NCI-H187 treated with DMSO at 0.1 percent for 48 hours (cell line): ENCODE results near the gene OR1M1.
"Not testable (repeated sequence)": the region's sequence is repeated elsewhere in the genome, so short reads cannot be mapped to it uniquely, and the experiment has no call there.

Source experiments
- DNase-seq: peaks from one replicate; lab custom pipeline; 2025; lab: John Stamatoyannopoulos, UW

The OR1M1 gene, protein sequence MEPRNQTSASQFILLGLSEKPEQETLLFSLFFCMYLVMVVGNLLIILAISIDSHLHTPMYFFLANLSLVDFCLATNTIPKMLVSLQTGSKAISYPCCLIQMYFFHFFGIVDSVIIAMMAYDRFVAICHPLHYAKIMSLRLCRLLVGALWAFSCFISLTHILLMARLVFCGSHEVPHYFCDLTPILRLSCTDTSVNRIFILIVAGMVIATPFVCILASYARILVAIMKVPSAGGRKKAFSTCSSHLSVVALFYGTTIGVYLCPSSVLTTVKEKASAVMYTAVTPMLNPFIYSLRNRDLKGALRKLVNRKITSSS

DNA sequence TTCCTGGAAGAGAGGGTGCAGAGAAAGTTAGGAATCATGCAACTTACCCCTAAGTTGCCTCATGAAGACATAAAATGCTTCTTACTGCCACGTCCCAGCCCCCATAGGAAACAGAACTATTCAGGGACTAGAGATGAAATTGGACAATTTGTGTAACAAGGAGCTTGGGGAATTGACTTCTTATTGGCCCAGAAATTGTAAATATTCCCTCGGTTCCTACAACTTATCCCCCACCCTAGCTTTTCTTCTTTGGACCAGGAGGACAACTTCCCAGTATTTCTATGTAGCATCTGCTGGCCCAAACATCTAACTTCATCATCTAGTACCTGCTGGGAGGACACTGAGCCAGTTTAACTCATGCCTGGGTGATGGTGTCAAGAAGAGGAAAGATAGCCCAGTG lies at the start of gene OR1M1:
OR1M1 (plus strand) TSS at position 301 of the 400 bp plus-strand sequence. CDS start 6,184 bp downstream, outside the sequence.
- no peak for DNase-seq

DNA sequence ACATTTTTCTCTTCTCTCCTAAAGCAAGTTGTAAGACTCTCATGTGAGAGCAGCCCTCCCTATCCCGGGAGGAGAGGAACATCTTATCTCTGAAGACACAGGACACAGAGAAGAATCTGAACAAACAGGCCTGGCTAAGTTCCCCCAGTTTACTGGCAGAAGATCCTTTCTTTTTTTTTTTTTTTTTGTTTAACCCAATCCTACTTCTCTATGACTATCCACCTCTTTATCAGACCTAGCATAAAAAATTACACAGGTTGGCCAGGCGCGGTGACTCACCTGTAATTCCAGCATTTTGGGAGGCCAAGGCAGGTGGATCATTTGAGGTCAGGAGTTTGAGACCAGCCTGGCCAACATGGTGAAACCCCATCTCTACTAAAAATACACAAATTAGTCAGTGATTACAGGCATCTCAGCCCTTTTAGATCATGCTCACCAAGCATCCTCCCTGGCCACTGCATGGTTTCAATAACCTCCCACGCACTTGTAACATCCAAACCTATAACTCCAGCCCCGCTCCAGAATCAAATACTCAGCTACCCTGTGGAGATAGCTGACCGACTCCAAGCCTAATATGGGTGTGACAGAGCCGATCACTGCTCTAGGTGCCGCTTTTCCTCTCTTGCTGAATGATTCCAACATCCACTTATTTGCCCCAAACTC lies 49.3 kb upstream of the OR1M1 start:
- no peak for DNase-seq

DNA sequence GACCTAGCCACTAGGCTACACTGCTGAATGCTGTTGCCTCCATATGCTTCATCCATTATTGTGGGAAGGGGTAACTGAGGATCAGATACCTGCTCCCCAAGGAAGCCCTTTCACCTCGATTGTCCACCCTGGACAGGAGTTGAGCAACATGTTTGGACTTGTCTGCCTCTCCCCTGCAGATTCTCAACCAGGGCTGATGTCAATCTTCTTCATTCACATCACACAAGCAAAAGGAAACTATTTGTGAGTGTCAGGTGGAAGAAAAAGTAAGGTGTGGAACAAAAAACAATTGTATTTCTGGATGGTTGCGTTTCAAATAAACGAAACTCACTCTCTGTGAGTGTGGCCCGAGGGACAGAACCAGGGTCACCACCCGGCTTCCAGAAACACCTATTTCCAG lies 47.1 kb upstream of the OR1M1 start:
- no peak for DNase-seq

DNA sequence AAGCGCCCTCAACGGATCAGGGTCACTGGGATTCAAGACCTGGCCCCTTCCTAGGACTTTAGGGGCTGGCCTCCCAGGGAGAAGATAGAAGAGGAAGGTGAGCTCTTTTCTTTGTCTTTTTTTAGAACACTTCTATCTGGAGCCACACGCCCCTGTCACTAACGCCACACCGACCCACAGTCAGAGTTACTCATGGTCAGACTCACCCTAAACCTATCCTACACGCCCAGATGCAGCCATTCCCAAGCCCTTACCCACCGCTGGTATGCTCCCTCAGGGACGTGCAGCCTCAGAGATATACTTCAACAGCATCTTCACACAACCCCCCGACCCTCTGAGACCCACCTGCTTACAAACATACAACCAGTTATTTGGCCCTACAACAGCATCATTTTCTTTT lies 46.7 kb upstream of the OR1M1 start:
- no peak for DNase-seq

DNA sequence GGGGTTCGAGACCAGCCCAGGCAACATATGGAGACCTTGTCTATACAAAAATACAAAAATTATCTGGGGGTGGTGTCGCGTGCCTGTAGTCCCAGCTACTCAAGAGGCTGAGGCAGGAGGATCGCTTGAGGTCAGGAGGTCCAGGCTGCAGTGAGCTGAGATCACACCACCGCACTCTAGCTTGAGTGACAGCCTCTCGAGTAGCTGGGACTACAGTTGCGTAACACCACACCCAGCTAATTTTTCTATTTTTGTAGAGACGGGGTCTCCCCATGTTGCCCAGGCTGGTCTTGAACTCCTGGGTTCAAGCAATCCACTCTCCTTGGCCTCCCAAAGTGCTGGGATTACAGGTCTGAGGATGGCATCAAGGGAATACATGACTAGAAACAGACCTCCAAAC lies 45.8 kb upstream of the OR1M1 start:
- DNase-seq, result no peak

DNA sequence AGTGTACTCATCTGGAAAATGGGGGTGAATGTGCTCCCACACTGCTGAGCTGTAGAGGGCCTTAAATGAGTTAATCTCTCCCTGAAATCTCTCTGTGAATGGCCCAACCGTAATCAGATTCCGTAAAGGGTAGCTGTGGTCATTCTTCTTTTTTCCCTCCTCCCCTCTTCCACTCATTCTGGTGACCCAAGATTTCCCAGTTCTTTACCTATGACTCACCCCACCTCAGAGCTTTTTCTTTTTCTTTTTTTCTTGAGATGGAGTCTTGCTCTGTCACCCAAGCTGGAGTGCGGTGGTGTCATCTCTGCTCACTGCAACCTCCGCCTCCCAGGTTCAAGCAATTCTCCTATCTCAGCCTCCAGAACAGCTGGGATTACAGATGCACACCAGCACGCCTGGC lies 43.3 kb upstream of the OR1M1 start:
- no peak for DNase-seq

DNA sequence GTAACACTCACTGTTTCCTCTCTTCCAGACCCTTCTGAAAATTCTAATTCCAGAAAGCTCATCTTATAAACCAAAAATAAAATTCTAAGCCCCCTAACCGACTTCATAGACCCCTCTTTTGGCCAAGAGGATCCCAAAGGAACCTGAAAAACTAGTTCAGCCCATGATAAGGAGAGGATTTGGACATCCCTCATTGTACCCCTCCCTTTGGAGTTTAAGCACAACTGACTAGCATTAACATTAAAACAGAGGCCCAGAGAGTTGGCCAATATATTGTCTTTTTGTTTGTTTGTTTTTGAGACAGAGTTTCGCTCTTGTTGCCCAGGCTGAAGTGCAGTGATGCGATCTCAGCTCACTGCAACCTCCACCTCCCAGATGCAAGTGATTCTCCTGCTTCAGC lies 42.4 kb upstream of the OR1M1 start:
- no peak for DNase-seq

DNA sequence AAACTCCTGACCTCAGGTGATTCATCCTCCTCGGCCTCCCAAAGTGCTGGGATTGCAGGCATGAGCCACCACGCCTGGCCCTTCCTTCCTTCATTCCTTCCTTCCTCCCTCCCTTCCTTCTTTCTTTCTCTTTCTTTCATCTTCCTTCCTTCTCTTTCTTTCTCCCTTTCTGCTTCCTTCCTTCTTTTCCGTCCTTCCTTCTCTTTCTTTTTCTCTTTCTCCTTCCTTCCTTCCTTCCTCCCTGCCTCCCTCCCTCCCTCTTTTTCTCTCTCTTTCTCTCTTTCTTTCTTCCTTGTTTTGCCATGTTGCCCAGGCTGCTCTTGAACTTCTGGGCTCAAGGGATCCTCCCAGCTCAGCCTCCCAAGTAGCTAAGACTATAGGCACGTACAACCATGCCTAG lies 40.2 kb upstream of the OR1M1 start:
- no peak for DNase-seq

DNA sequence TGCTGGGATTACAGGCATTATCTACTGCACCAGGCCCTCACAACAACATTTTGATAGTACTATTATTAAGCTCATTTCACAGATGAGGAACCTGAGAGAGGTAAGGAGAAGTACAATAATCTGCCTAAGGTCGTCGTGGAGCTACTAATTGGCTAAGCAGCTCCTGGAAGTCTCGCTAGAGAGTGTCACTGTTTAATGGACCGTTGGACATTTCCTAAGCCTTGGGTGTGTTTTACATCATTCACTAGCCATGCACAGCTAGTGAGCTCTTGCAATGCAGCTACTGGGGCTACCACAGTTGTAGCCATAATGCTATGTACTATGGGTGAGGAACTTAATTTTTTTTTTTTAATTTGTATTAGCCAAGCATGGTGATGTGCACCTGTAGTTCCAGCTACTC lies 34.0 kb upstream of the OR1M1 start:
- DNase-seq, result no peak

DNA sequence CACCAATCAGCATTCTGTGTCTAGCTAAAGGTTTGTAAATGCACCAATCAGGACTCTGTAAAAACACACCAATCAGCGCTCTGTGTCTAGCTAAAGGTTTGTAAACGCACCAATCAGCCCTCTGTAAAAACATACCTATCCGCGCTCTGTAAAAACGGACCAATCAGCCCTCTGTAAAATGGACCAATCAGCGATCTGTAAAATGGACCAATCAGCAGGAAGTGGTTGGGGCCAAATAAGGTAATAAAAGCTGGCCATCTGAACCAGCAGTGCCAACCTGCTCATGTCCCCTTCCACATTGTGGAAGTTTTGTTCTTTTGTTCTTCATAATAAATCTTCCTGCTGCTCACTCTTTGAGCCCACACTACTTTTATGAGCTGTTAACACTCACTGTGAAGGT lies 33.2 kb upstream of the OR1M1 start:
- DNase-seq, result not testable (repeated sequence)

DNA sequence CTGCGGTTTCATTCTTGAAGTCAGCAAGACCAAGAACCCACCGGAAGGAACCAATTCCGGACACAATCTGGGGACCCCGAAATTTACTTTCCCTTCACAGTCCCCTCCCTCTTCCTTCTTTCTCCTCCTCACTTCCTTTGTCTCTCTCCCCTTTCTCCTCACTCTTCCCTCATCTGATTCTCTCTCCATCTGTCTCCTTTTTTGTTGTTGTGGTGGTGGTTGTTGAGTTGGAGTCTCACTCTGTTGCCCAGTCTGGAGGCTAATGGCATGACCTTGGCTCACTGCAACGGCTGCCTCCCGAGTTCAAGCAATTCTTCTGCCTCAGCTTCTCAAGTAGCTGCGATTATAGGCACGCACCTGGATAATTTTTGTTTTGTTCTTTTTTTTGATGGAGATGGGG lies 32.7 kb upstream of the OR1M1 start:
- DNase-seq, result no peak

DNA sequence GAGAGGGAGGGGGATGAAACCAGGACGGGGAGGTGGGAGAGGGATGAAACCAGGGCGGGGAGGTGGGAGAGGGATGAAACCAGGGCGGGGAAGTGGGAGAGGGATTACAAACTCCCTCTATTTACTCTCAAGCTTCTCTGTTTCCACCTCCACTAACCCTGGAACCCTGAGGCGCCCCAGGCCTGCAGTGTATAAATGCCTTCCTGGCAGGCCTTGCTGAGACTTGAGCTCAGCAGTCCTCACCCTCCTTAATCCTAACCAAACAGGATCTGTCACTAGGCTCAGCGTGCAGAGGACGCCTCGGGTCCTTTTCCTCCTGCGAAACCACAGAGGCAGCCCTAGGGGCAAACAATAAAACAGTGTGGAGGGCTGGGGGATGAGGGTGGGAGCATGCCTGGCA lies 32.1 kb upstream of the OR1M1 start:
- no peak for DNase-seq

DNA sequence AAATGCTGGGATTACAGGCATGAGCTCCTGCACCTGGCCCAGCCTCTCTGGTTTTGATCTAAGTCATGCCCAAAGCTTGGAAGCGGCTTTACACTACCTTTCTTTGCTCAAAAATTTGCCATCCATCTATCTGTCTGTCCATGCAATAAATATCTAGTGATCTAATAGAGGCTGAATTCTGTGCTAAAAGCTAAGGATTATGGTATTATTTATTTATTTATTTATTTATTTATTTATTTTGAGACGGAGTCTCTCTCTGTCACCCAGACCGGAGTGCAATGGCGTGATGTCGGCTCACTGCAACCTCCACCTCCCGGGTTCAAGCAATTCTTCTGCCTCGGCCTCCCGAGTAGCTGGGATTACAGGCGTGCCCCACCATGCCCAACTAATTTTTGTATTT lies 30.7 kb upstream of the OR1M1 start:
- DNase-seq, result not testable (repeated sequence)

DNA sequence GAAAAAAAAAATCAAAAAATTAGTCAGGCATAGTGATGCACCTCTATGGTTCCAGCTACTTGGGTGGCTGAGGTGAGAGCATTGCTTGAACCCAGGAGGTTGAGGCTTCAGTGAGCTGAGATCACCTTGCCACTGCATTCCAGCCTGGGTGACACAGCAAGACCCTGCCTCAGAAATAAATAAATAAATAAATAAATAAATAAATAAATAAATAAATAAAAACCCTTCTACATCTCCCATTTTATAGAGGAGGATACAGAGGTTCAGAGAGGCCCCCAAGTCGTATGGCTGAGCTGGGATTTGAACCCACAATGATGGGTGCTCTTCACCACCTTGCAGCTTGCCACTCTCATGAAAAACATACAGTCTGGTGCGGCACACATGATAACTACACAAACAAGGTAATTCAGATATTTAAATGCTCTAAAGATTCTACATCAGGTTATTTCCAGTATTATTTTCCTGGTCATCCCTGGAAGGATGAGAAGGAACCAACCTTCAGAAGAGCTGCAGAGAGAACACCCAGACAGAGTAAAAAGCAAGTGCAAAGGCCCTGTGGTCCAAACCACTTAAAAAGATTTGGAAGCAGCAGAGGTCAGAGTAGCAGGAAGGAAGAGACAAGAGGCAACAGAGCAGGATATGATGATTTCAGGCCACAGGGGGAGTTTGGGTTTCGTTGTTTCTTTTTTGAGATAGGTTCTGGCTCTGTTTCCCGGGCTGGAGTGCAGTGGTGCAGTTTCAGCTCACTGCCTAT lies 29.2 kb upstream of the OR1M1 start:
- DNase-seq, result no peak

DNA sequence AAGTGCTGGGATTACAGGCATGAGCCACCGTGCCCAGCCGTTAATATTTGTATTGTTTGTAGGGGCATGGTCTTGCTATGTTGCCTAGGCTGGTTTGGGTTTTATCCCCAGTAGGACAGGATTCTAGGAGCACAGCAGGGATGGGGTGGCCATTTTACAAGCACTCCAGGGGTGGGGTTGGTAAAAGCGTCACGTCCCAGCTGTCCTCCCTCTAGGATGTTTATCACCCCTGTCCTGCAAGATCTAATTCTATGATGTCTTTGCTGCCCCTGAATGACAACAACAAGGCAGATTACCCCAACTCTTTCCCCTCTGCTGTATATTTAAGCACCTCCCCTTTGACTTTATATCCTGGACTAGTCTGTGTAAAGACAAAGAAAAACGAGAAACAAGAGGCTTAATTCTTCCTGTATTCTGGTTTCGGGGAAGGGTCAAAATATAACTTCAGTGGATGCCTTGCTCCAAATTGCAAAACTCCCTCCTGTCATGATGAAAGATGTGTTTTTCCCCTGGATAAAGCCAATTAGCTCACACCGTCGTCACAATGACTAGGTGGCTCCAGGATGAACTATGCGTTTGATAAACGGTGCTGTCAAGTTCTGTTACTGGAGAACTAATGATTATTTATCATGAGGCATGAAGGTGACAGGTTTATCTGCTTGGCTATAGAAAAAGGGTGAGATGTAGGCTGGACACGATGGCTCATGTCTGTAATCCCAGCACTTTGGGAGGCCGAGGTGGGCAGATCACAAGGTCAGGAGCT lies 27.8 kb upstream of the OR1M1 start:
- no peak for DNase-seq

DNA sequence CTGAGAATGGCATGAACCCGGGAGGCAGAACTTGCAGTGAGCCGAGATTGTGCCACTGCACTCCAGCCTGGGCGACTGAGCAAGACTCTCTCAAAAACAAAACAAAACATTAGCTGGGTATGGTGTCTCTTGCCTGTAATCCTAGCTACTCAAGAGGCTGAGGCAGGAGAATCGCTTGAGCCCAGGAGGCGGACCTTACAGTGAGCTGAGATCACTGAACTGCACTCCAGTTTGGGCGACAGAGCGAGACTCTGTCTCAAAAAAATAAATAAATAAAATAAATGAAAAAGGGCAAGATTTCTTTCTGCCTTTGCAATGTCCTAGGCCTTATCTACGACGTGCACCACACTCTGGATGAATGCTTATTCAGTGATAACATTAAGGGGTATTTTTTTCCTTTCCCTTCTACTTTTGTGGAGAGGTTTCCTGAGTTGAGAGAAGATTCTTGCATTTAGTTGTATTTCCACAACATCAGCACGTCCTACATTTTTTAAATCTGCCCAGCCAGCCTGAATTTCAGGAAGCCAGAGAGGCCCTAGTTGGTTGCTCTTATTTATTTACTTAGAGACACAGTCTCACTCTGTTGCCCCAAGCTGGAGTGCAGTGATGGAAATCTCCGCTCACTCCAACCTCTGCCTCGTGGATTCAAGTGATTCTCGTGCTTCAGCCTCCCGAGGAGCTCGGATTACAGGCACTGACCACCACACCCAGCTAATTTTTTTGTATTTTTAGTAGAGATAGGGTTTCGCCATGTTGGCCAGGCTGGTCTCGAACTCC lies 26.1 kb upstream of the OR1M1 start:
- DNase-seq, result no peak

DNA sequence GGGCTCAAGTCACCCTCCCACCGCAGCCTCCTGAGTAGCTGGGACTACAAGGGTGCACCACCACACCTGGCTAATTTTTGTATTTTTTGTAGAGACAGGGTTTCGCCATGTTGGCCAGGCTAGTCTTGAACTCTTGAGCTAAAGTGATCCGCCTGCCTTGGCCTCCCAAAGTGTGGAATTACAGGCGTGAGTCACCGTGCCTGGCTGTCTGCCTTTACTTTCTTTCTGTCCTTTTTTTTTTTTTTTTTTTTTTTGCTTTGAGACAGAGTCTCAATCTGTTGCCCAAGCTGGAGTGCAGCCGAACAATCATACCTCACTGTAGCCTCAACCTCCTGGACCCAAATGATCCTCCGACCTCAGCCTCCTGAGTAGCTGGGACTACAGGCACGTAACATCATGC lies 25.0 kb upstream of the OR1M1 start:
- no peak for DNase-seq

DNA sequence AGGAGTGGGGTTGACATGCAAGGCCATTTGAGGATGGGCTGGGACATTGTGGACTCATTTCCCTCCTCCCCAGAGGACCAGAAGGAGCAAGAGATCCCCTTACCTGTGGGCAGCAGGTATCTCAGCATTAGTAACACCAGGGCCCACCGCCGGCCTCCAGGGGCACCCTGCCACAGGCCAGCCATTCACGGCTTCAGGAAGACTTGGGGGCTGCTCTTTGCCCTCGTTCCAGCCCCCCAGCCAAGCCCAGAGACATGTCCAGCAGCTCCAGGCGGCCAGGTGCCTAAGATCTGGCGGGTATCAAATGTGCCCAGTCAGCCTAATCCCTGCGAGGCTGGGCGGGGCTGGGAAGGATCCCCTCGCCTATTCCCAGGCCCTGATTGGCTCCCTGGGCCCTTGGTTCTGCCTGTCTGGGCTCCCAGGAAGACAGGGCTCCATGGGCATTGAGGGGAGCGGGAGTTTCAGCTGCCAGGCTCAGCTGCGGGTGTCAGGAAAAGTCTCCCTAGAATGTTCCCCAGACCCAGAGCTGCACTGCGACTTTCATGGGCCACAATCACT lies 21.3 kb upstream of the OR1M1 start:
- DNase-seq, result no peak

DNA sequence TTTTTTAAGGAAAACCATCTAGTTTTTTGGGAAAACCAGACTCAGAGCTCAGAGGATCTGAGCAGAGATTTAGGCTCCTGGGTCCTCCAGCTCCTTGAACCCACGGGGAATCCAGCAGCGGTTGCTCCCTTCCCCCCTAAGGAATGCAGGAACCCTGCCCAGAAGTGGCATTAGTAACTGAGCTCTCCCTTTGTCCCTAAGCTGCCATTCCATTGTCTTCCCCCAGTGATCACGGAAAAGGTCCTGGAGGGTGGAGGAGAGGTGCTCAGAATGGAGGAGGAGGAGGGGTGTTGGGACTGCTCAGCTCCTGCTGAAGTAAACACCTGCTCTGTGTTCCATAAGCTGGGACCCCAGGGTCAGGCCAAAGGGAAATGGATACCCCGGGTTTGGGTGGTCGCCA lies 16.8 kb upstream of the OR1M1 start:
- DNase-seq, result no peak

DNA sequence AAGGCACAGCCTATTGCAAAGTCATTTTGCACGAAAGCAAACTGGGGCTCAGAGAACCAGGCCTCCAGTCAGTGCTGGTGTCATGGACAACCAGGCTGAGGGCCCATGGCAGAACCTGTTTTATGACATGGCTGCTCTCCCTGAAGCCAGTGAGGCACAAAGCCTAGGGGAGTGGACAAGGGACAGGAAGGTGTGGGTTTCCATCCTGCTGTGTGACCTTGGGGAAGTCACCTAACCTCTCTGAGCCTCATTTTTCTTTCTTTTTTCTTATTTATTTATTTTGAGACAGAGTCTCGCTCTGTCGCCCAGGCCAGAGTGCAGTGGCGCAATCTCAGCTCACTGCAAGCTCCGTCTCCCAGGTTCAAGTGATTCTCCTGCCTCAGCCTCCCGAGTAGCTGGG lies 15.1 kb upstream of the OR1M1 start:
- DNase-seq, result not testable (repeated sequence)

DNA sequence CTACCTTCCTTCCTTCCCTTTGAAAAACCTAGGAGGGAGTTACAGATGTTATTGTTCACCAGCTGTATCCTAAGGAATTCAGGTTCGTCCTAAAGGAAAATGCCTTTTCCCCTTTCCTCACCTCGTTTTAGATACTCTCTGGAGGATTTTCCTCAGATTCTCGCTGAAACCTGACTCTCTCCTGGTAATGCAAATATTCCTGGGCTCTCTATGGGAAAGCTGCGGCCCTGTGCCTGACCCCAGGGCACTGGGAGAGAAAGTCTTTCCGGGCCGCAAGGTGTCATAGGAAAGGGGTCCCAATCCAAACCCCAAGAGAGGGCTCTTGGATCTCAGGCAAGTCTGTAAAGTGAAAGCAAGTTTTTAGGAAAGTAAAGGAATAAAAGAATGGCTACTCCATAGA lies 13.1 kb upstream of the OR1M1 start:
- no peak for DNase-seq
